Measurements from ENCODE around the gene DNAJC25.

Gene DNAJC25

DNA sequence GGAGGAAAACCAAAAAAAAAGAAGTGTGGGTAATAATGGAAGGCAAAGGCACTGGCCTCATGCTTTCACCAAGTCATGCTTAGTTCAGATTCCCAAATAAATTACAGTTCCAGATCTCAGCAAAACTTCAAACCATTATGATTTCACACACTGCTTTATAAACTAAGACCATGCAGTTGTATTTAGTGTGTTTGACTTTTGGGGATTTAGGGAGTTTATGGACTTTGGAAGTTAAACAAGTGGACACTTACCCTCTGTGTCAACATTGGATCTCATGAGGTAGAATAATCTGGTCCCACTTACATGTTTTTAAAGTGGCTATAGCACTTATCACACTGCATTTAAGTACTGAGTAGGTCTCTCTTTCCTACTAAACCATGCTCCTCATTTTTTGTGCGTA is 3.7 kb downstream of the DNAJC25 start:
- Mint-ChIP-seq H3K4me1 (peaks cover 17 to 40% of the 10 kb centered on the region in 2 donors), H3K27ac (no peak overlapping the region), H3K36me3 (peaks cover 12 to 19% of the 10 kb centered on the region in 2 donors), H3K27me3 (no peaks in the 10 kb centered on the region), H3K9me3 (no peaks in the 10 kb centered on the region), H3K4me3 (no peak overlapping the region)
- DNase-seq: no peak
- no peak for ATAC-seq (replicated peaks)

- Mint-ChIP-seq H3K4me1 (peaks cover 14 to 31% of the 10 kb centered on the region in 2 donors), H3K36me3 (peaks cover 12 to 19% of the 10 kb centered on the region in 2 donors), H3K4me3 (no peak overlapping the region), H3K27me3 (no peaks in the 10 kb centered on the region), H3K27ac (no peak overlapping the region), H3K9me3 (no peaks in the 10 kb centered on the region)
- ATAC-seq (replicated peaks) (no peak), DNase-seq (no peak)
These were observed 6.4 kb downstream of the DNAJC25 start for GRCh38 chr9:111637421-111637950.

- no peak for DNase-seq
- ATAC-seq (replicated peaks): no peak
- Mint-ChIP-seq H3K4me1 (peaks cover 0 to 1% of the 10 kb centered on the region in 2 donors), H3K4me3 (no peak overlapping the region), H3K27ac (no peak overlapping the region), H3K9me3 (no peaks in the 10 kb centered on the region), H3K27me3 (no peaks in the 10 kb centered on the region), H3K36me3 (peaks cover 15 to 33% of the 10 kb centered on the region in 2 donors)
These were observed 13.2 kb downstream of the DNAJC25 start for GRCh38 chr9:111644195-111644772.

DNA sequence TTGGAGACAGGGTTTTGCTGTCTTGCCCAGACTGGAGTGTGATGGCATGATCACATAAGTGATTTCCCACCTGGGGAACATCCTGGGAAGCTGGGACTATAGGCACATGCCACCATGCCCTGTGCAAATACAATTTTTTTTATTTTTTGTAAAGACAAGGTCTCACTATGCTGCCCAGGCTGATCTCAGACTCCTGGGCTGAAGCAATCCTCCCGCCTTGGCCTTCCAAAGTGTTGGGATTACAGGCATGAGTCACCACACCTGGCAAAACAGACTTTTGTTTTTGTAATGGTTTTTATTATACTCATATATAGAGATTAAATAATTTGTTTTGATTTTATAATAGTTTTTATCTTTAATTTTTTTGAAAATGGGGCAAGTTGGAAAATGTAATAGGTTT is 14.7 kb downstream of the DNAJC25 start:
- H3K27me3 Mint-ChIP-seq: no peaks in the 10 kb centered on the region
- H3K4me1 Mint-ChIP-seq: peaks cover 0 to 1% of the 10 kb centered on the region in 2 donors
- no peak overlapping the region for H3K4me3 Mint-ChIP-seq
- DNase-seq (no peak), ATAC-seq (replicated peaks) (no peak)
- no peaks in the 10 kb centered on the region for H3K9me3 Mint-ChIP-seq
- peaks cover 22 to 42% of the 10 kb centered on the region in 2 donors for H3K36me3 Mint-ChIP-seq
- no peak overlapping the region for H3K27ac Mint-ChIP-seq

DNA sequence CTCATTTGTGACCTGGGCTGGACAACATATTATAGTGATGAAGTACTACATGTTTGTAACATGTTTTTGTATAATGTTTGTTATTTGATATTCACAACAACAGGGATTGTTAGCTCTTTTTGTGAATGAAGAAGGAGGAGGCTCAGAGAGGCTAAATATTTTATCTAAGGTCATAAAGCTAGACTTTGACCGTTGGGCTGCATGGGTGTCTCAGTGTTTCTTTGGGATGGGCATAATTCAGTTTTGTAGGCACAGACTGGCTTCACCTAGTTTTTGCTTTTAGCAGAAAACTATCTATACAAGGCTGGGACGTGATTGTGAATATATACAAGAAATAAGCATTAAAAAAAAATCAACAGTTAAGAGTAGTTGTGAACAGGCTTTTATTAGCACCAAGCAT is 15.3 kb downstream of the DNAJC25 start:
- ATAC-seq (replicated peaks): no peak
- H3K27me3 Mint-ChIP-seq: no peaks in the 10 kb centered on the region
- H3K9me3 Mint-ChIP-seq: no peaks in the 10 kb centered on the region
- no peak overlapping the region for H3K4me3 Mint-ChIP-seq
- H3K4me1 Mint-ChIP-seq: peaks cover 0 to 1% of the 10 kb centered on the region in 2 donors
- peaks cover 22 to 42% of the 10 kb centered on the region in 2 donors for H3K36me3 Mint-ChIP-seq
- DNase-seq: no peak
- peak overlapping the region; percentile 14 for H3K27ac Mint-ChIP-seq

- Mint-ChIP-seq H3K36me3 (peaks cover 21 to 41% of the 10 kb centered on the region in 2 donors), H3K27me3 (no peaks in the 10 kb centered on the region), H3K4me1 (peaks cover 0 to 1% of the 10 kb centered on the region in 2 donors), H3K9me3 (no peaks in the 10 kb centered on the region), H3K27ac (no peak overlapping the region), H3K4me3 (no peak overlapping the region)
- ATAC-seq (replicated peaks) (no peak), DNase-seq (no peak)
These were observed 16.9 kb downstream of the DNAJC25 start for GRCh38 chr9:111648066-111648465.

DNA sequence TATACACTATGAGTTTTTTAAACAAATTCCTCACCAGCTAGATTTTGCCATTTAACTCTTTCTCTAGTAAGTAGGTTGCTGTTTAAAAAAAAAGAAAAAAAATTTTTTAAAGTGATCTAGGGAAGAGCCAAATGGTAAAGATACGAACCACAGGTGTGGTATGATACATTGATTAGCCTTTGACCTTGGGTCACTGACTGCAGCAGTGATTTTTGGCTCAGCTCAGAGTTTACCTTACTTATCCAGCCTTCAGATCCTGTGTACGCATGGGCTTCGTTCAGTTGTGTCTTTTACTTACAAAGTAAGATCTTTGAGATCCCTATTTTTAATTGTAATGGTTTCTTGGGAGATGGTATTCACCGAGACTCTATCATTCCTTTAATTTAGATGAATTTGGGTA is 17.9 kb downstream of the DNAJC25 start:
- peaks cover 21 to 41% of the 10 kb centered on the region in 2 donors for H3K36me3 Mint-ChIP-seq
- H3K9me3 Mint-ChIP-seq: no peaks in the 10 kb centered on the region

DNA sequence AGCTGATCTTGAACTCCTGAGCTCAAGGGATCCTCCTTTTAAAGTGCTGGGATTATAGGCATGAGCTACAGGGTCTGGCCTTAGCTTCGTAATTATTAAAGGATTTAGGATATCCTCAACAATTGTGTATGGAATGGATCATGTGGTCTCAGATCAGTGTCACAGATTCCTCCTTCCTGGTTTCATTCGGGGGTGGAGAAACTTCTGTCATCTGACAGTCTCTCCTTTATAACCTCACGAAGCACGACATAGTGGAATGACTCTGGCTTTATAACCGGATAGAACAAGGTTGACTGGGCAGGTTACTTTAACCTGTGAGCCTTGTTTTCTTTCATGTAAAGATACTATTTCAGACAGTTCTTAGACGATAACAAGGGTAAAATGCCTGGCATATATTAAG is 25.9 kb downstream of the DNAJC25 start:
- H3K27ac Mint-ChIP-seq: no peak overlapping the region
- H3K36me3 Mint-ChIP-seq: peaks cover 6 to 16% of the 10 kb centered on the region in 2 donors
- H3K4me1 Mint-ChIP-seq: peaks cover 9 to 11% of the 10 kb centered on the region in 2 donors
- H3K27me3 Mint-ChIP-seq: no peaks in the 10 kb centered on the region
- DNase-seq: no peak
- no peaks in the 10 kb centered on the region for H3K9me3 Mint-ChIP-seq
- ATAC-seq (replicated peaks): no peak
- H3K4me3 Mint-ChIP-seq: no peak overlapping the region

More for the DNA sequence above, 17.9 kb downstream of the DNAJC25 start:
- DNase-seq (no peak), ATAC-seq (replicated peaks) (no peak)
- Mint-ChIP-seq H3K4me1 (no peaks in the 10 kb centered on the region), H3K27me3 (no peaks in the 10 kb centered on the region), H3K27ac (no peak overlapping the region), H3K4me3 (no peak overlapping the region)

- ATAC-seq (replicated peaks) (no peak), DNase-seq (no peak)
- H3K4me1 Mint-ChIP-seq: peaks cover 23 to 28% of the 10 kb centered on the region in 2 donors
- H3K27me3 Mint-ChIP-seq: no peaks in the 10 kb centered on the region
- H3K4me3 Mint-ChIP-seq: no peak overlapping the region
- no peaks in the 10 kb centered on the region for H3K9me3 Mint-ChIP-seq
- no peak overlapping the region for H3K27ac Mint-ChIP-seq
- H3K36me3 Mint-ChIP-seq: peaks cover 6 to 15% of the 10 kb centered on the region in 2 donors
These were observed 27.8 kb downstream of the DNAJC25 start for GRCh38 chr9:111658943-111659342.

DNA sequence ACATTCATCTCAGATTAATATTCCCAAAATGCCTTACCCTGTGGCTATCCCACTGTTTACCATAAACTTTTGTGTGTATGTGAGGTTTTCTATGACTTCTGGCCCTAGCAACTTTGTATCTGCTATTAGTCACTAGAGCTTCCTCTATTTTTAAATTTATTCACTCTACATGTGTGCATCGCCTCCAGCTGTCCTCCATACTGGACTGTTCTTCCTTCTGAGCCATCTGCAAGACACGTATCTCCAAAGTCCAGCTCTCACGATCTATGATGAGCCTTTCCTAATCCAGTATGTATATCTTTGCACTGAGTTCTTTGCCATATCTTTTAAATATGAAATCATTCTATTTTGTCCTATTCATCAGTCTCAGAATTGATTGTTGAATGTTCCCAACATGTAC is 28.6 kb downstream of the DNAJC25 start:
- Mint-ChIP-seq H3K4me3 (no peak overlapping the region), H3K27ac (no peak overlapping the region), H3K36me3 (peaks cover 7 to 16% of the 10 kb centered on the region in 2 donors)

GRCh38 chr9:111661150-111661801 is 30.1 kb downstream of the DNAJC25 start, which contains the start of gene GNG10:
Gene GNG10, plus strand, starts transcription at chr9:111661605. Its CDS starts 30 bp downstream, at chr9:111661635.
- Mint-ChIP-seq H3K9me3 (no peaks in the 10 kb centered on the region), H3K27me3 (no peaks in the 10 kb centered on the region), H3K36me3 (peaks cover 7 to 11% of the 10 kb centered on the region in 2 donors), H3K4me1 (peaks cover 25 to 33% of the 10 kb centered on the region in 2 donors), H3K27ac (peak within 1 kb of the TSS; percentile 95), H3K4me3 (peak within 1 kb of the TSS; percentile 94 to 97)
- ATAC-seq (replicated peaks) (peak; percentile 91 to 92), DNase-seq (peak; percentile 66)

More for the DNA sequence above, 28.6 kb downstream of the DNAJC25 start:
- peaks cover 23 to 32% of the 10 kb centered on the region in 2 donors for H3K4me1 Mint-ChIP-seq
- H3K9me3 Mint-ChIP-seq: no peaks in the 10 kb centered on the region
- no peak for ATAC-seq (replicated peaks)
- DNase-seq: no peak
- H3K27me3 Mint-ChIP-seq: no peaks in the 10 kb centered on the region

DNA sequence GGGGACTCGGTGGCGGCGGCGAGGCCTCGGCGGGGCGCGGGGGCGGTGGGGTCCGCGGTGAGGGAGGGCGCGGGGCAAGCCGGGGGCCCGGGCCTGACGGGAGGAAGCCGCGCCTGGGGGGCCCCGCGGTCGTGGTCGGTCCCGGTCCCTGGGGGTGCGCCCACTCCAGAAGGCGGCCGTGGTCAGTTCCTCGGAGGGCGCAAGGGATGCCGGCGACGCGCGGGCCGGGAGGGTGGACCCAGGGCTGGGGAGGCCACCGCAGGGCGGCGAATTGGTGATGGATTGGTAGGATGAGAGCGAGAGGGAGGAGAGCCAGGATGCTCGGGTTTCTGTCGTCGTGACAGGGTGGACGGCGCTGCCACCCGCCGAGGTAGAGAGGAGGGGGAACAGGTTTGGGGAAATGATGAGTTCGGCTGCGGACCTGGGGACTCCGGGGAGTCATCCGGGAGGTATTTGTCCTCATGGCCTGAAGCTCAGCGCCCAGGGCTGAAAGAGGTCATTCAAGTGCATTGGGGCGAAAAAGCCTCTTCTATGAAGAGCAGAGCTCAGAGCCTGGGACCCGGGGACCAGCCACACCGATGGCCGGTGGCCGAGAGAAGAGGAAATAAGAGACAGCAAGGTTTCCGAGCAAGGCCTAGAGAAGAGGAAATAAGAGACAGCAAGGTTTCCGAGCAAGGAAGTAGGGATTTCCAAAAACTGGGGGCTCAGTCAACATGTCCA is 30.8 kb downstream of the DNAJC25 start:
- Mint-ChIP-seq H3K4me3 (peak overlapping the region; percentile 94 to 97), H3K27me3 (no peaks in the 10 kb centered on the region), H3K9me3 (no peaks in the 10 kb centered on the region), H3K4me1 (peaks cover 25 to 33% of the 10 kb centered on the region in 2 donors), H3K36me3 (peaks cover 8 to 15% of the 10 kb centered on the region in 2 donors), H3K27ac (peak overlapping the region; percentile 95)
- DNase-seq: peak; percentile 17
- peak; percentile 54 to 57 for ATAC-seq (replicated peaks)

- H3K4me1 Mint-ChIP-seq: peaks cover 25 to 33% of the 10 kb centered on the region in 2 donors
- DNase-seq: no peak
- ATAC-seq (replicated peaks): peak; percentile 1 to 8
- peak overlapping the region; percentile 94 to 97 for H3K4me3 Mint-ChIP-seq
- H3K27me3 Mint-ChIP-seq: no peaks in the 10 kb centered on the region
- peak overlapping the region; percentile 95 for H3K27ac Mint-ChIP-seq
- peaks cover 13 to 18% of the 10 kb centered on the region in 2 donors for H3K36me3 Mint-ChIP-seq
- no peaks in the 10 kb centered on the region for H3K9me3 Mint-ChIP-seq
These were observed 31.6 kb downstream of the DNAJC25 start for GRCh38 chr9:111662576-111663300.
